IPS DF 4.7 (cell line): ENCODE results near the gene RCC1.
"Not testable (repeated sequence)": the region's sequence is repeated elsewhere in the genome, so short reads cannot be mapped to it uniquely, and the experiment has no call there.

Source experiments
- DNase-seq: peaks from one replicate; pipeline ENCODE4 v3.0.0-alpha.2; 2013; ENCODE audit warnings: low spot score; ENCODE audit errors: extremely low read depth

Gene RCC1, protein sequence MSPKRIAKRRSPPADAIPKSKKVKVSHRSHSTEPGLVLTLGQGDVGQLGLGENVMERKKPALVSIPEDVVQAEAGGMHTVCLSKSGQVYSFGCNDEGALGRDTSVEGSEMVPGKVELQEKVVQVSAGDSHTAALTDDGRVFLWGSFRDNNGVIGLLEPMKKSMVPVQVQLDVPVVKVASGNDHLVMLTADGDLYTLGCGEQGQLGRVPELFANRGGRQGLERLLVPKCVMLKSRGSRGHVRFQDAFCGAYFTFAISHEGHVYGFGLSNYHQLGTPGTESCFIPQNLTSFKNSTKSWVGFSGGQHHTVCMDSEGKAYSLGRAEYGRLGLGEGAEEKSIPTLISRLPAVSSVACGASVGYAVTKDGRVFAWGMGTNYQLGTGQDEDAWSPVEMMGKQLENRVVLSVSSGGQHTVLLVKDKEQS

GRCh38 chr1:28505406-28506187 is at the start of gene RCC1:
RCC1 (plus strand) TSS chr1:28506043; CDS start chr1:28529867, 23,824 bp downstream.
- peak; percentile 97 for DNase-seq

DNA sequence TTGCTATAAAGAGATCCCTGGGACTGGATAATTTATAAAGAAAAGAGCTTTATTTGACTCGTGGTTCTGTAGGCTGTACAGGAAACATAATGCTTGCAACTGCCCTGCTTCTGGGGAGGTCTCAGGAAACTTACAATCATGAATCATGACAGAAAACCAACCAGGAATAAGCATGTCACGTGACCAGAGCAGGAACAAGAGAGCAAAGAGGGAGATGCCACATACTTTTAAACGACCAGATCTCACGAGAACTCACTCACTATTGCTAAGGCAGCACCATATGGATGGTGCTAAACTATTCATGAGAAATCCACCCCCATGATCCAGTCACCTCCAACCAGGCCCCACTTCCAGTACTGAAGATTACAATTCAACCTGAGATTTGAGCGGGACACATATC is 49.8 kb upstream of the RCC1 start:
- DNase-seq, result no peak

GRCh38 chr1:28457678-28458077 is 48.2 kb upstream of the RCC1 start:
- DNase-seq, result no peak

DNA sequence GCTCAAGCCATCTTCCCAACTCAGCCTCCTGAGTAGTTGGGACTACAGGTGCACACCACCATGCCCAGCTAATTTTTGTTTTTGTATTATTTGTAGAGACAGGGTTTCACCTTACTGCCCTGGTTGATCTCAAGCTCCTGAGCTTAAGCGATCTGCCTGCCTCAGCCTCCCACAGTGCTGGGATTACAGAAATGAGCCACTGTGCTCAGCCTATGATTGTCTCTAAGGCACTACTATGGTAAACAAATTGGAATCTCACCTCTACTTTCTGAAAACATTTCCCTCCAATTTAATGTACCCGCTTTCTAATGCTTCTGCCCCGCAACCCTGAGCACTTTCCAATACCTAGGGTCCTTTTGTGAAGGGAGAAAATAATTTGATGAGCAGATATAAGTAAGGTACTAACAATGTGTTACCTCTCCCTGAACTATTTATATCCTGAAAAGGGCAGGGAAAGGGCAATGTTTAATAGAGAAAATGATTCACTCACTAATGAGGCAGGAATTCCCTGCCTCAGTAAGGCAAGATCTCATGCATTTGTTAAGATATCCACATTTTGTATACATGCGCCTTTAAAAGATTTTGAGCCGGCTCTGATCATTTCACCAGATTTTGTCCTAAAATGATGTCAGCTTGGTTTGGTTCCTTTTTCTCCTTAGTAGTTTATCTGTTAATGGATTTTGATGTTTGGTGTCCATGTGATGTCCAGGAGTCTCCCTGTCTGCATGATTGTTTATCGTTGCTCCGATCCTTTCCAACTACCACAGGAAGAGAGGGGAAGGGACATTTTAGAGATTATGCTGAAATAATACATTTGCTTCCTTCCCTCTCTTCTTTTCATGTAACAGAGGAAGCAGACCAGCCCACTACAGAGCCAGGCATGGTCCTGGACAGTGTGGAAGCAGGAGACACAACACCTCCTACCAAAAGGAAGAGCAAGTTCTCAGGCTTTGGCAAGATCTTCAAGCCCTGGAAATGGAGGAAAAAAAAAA is 47.3 kb upstream of the RCC1 start:
- DNase-seq, result no peak

DNA sequence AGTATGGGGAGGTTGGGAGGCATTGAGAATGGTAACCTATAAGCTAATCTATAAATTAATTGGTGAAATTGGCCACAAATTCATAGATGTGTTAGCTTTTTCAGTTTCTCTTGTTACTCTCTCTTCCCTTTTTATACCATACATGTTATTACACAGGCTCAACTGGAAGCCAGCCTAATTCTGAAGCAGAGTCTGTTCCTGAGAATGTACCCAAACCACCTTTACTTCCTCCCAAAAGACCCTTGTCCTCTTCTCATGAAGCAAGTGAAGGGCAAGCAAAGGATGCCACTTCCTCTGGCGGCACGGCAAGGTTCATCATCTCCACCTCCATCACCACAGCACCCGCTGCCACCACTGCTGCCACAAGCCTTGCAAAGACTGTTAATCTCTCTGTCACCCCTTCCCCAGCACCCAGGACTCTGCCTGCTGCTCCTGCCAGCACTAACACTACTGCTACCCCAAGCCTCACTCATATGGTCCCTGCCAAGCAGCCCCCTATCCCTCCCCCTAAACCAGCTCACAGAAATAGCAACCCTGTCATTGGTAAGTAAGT is 39.5 kb upstream of the RCC1 start:
- no peak for DNase-seq

DNA sequence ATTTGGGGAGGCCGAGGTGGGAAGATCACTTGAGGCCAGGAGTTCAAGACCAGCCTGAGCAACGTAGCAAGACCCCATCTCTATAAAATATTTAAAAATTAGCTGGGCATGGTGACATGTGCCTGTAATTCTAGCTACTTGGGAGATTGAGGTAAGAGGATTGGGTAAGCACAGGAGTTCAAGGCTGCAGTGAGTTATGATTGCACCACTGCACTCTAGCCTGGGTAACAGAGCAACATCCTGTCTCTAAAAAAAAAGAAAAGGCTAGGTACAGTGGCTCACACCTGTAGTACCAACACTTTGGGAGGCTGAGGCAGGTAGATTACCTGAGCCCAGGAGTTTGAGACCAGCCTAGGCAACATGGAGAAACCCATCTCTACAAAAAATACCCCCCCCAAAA is 35.7 kb upstream of the RCC1 start:
- DNase-seq, result no peak

DNA sequence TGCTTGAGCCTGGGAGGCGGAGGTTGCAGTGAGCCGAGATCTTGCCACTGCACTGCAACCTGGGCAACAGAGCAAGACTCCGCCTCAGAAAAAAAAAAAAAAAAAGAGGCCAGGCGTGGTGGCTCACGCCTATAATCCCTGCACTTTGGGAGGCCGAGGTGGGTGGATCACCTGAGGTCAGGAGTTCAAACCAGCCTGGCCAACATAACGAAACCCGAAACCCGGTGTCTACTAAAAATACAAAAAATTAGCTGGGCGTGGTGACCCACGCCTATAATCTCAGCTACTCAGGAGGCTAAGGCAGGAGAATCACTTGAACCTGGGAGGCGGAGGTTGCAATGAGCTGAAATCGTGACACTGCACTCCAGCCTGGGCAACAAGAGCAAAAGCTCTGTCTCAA is 26.3 kb upstream of the RCC1 start:
- DNase-seq, result not testable (repeated sequence)

DNA sequence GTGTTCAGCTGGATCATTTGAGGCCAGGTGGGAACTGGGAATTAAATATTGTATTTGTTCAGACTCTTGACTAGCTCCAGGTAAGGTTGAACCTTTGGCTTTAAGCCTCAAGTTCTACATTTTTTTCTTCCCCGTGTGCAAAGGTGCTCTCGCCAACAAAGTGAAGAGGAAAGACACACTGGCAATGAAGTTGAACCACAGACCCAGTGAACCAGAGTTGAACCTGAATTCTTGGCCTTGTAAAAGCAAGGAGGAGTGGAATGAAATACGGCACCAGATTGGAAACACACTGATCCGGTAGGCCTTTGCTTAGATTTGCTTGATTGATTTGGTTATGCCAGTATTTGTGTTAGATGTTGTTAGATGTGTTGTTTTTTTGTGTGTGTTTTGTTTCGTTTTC is 25.5 kb upstream of the RCC1 start:
- no peak for DNase-seq

GRCh38 chr1:28482138-28482537 is 23.7 kb upstream of the RCC1 start:
- no peak for DNase-seq

DNA sequence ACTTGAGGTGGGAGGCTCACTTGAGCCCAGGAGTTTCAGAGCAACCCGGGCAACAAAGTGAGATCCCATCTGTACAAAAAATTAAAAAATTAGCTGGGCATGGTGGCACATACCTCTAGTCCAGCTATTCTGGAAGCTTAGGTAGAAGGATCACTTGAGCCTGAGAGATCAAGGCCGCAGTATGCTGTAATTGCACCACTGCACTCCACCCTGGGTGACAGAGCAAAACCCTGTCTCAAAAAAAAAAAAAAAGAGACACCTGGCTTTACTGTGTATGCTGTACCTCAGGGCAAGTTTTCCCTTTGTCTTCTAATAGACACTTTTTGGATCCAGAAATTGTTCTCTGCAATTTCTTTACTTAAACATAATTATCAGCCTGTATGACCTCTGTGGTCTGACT is 23.1 kb upstream of the RCC1 start:
- no peak for DNase-seq

GRCh38 chr1:28494737-28495136 is 11.1 kb upstream of the RCC1 start:
- DNase-seq, result no peak

DNA sequence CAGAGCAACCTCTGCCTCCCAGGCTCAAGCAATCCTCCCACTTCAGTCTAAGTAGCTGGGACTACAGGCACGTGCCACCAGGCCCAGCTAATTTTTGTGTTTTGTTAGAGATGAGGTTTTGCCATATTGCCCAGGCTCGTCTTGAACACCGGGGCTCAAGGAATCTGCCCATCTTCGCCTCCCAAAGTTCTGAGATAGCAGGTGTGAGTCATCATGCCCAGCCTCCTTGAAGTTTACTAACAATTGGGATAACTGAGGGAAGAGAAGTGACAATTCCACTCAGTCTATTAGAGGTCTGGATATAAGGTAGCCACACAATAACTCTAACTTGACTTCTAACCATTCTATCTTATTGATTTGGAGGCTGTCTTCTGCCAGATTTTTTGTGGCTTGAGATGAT is 6.3 kb upstream of the RCC1 start:
- no peak for DNase-seq

- DNase-seq, result no peak
Observed at GRCh38 chr1:28501925-28502324, 3.9 kb upstream of the RCC1 start.

GRCh38 chr1:28503117-28503516 is 2.7 kb upstream of the RCC1 start:
- DNase-seq, result no peak

GRCh38 chr1:28506907-28507246 is 1.0 kb downstream of the RCC1 start:
- no peak for DNase-seq

- no peak for DNase-seq
Observed at GRCh38 chr1:28507247-28507645, 1.4 kb downstream of the RCC1 start.

- no peak for DNase-seq
Observed at GRCh38 chr1:28507646-28508434, 2.0 kb downstream of the RCC1 start.

GRCh38 chr1:28508435-28508754 is 2.6 kb downstream of the RCC1 start:
- DNase-seq, result no peak

DNA sequence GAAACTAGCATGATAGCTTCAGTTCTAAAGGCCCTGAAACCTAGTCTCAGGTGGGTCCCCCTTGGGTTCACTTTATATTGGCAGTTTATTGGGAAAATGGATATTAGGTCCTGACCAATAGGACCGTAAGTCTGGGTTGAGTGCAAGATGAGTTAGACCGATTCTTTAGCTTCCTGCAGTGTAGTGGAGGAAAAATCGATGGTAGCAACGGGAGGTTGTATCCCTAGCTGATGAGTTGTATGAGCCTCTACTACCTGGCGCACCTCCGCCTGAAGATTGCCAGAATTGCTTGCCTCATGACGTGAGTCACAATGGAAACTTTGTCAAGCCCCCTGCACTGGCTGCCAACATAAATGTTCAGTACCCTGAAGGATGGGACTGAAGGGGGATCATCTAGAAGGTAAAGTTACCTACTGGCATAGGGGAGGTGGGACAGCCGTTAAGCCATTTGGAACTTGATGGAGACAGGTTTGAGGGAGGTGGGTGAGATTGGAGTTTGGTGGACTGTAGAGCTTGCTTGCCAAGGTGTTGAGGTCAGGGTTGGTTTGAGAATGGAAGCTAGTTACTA is 3.9 kb downstream of the RCC1 start:
- DNase-seq, result no peak

DNA sequence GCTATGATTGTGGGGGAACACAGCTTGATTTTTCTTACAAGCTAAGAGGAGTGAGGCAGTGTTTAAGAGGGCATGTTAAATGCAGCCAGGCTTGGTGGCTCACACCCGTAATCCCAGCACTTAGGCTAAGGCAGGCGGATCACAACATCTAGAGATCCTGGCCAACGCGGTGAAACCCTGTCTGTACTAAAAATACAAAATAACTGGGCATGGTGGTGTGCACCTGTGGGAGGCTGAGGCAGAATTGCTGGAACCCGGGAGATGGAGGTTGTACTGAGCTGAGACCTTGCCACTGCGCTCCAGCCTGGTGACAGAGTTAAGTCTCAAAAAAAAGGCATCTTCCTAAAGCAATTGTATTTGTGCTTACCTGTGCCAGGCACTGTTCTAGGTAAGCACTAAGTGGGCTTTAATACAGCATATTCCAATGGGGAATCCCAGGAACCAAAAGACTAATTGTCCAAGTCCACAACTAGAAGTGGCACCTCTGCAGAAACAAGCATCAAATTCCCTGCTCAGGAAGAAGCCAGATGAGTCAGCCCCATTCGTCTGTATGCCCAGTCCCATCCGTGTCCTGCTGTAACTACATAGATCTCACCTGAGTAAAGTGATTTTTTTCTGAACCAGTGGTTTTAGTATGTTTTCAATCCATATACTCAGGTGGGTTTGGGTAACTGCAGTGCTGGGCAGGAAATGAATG is 4.6 kb downstream of the RCC1 start:
- no peak for DNase-seq
